Activated naive CD8-positive, alpha-beta T cell treated with anti-CD3 and anti-CD28 coated beads for 36 hours (primary cell): Measurements from ENCODE around the gene KIF2A. TPM values are rescaled to one million over a fixed set of nuclear protein-coding genes. Genes with fewer than 3 reads are reported as not detected.

Experiments used
- DNase-seq: peaks from one replicate; pipeline ENCODE4 v3.0.0; 2021
- H3K27ac Mint-ChIP-seq: one replicate; pipeline ENCODE4 v1.8.0; 2022; ENCODE audit warnings: mild to moderate bottlenecking, moderate library complexity, mixed read lengths
- H3K27me3 Mint-ChIP-seq: one replicate; pipeline ENCODE4 v1.8.0; 2022; ENCODE audit warnings: mild to moderate bottlenecking, mixed read lengths
- H3K36me3 Mint-ChIP-seq: one replicate; pipeline ENCODE4 v1.8.0; 2021; ENCODE audit warnings: mild to moderate bottlenecking, mixed read lengths
- H3K4me1 Mint-ChIP-seq: one replicate; pipeline ENCODE4 v1.8.0; 2021; ENCODE audit warnings: mixed read lengths
- H3K4me3 Mint-ChIP-seq: one replicate; pipeline ENCODE4 v1.8.0; 2022; ENCODE audit warnings: mild to moderate bottlenecking, moderate library complexity, mixed read lengths
- H3K9me3 Mint-ChIP-seq: one replicate; pipeline ENCODE4 v1.8.0; 2022; ENCODE audit warnings: mixed read lengths
- total RNA-seq, 2 experiments: library from RNA; stranded (reverse); gene quantifications; one replicate each; pipeline ENCODE4 v1.2.3, GENCODE V29; 2021

KIF2A gene
- total RNA-seq, 2 experiments from 2014 or later = 164 to 175 TPM

DNA sequence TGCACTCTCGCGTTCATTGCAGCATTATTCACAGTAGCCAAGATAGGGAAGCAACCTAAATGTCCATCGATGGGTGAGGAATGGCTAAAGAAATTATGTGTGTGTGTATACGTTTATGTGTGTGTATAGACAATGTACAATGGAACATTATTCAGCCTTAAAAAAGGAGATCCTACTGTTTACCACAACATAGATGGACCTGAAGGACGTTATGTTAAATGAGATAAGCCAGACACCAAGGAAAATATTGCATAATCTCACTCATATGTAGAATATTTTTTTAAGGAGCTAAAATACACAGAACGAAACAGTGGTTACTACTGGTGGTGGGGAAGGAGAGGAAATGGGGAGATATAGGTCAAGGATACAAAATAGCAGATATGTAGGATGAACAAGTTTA lies 2.4 kb downstream of the KIF2A start:
- peak overlapping the region; percentile 98 for H3K27ac Mint-ChIP-seq
- no peak for DNase-seq
- H3K4me3 Mint-ChIP-seq = peak overlapping the region; percentile 91
- no peaks in the 10 kb centered on the region for H3K9me3 Mint-ChIP-seq
- peaks cover 56% of the 10 kb centered on the region for H3K36me3 Mint-ChIP-seq
- H3K4me1 Mint-ChIP-seq = peaks cover 65% of the 10 kb centered on the region
- H3K27me3 Mint-ChIP-seq = no peaks in the 10 kb centered on the region

DNA sequence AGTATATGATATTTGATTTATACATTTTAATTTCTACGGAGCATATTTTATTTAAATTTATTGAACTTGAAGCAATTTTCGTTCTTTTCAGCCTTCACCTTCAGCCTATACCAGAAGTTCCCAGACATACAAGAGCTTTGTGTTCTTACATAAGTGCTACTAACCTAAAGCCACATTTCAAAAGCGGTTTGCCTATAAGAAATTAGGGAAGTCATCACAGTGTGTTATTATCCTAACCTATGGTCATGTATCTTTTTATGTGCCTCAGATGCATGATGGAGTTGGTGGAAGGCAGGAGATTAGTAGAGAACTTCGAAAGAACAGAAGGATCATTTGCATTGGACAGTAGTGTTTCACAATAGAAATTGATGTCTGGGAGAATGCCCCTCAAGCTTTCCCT lies 3.1 kb downstream of the KIF2A start:
- no peak for DNase-seq
- peak overlapping the region; percentile 49 for H3K4me3 Mint-ChIP-seq
- H3K27ac Mint-ChIP-seq = peak overlapping the region; percentile 34
- H3K27me3 Mint-ChIP-seq = no peaks in the 10 kb centered on the region
- H3K36me3 Mint-ChIP-seq = peaks cover 58% of the 10 kb centered on the region
- peaks cover 60% of the 10 kb centered on the region for H3K4me1 Mint-ChIP-seq
- H3K9me3 Mint-ChIP-seq = no peaks in the 10 kb centered on the region

- no peak overlapping the region for H3K4me3 Mint-ChIP-seq
- H3K27me3 Mint-ChIP-seq = no peaks in the 10 kb centered on the region
- peaks cover 65% of the 10 kb centered on the region for H3K4me1 Mint-ChIP-seq
- no peak for DNase-seq
- H3K9me3 Mint-ChIP-seq = no peaks in the 10 kb centered on the region
- H3K27ac Mint-ChIP-seq = peak overlapping the region; percentile 58
- peaks cover 65% of the 10 kb centered on the region for H3K36me3 Mint-ChIP-seq
Observed at GRCh38 chr5:62310426-62311143, 4.6 kb downstream of the KIF2A start.

- H3K27ac Mint-ChIP-seq = no peak overlapping the region
- H3K4me1 Mint-ChIP-seq = peaks cover 73% of the 10 kb centered on the region
- H3K27me3 Mint-ChIP-seq = no peaks in the 10 kb centered on the region
- no peaks in the 10 kb centered on the region for H3K9me3 Mint-ChIP-seq
- H3K4me3 Mint-ChIP-seq = no peak overlapping the region
- peaks cover 71% of the 10 kb centered on the region for H3K36me3 Mint-ChIP-seq
- no peak for DNase-seq
Observed at GRCh38 chr5:62312036-62312435, 6.0 kb downstream of the KIF2A start.

- Mint-ChIP-seq H3K36me3 (peaks cover 67% of the 10 kb centered on the region), H3K27ac (no peak overlapping the region), H3K4me3 (no peak overlapping the region), H3K27me3 (no peaks in the 10 kb centered on the region), H3K9me3 (no peaks in the 10 kb centered on the region), H3K4me1 (peaks cover 77% of the 10 kb centered on the region)
- no peak for DNase-seq
Observed at GRCh38 chr5:62312674-62313073, 6.7 kb downstream of the KIF2A start.

- H3K4me1 Mint-ChIP-seq = peaks cover 80% of the 10 kb centered on the region
- no peaks in the 10 kb centered on the region for H3K27me3 Mint-ChIP-seq
- no peak for DNase-seq
- H3K27ac Mint-ChIP-seq = no peak overlapping the region
- peaks cover 62% of the 10 kb centered on the region for H3K36me3 Mint-ChIP-seq
- H3K4me3 Mint-ChIP-seq = no peak overlapping the region
- no peaks in the 10 kb centered on the region for H3K9me3 Mint-ChIP-seq
Observed at GRCh38 chr5:62314213-62314830, 8.3 kb downstream of the KIF2A start.

DNA sequence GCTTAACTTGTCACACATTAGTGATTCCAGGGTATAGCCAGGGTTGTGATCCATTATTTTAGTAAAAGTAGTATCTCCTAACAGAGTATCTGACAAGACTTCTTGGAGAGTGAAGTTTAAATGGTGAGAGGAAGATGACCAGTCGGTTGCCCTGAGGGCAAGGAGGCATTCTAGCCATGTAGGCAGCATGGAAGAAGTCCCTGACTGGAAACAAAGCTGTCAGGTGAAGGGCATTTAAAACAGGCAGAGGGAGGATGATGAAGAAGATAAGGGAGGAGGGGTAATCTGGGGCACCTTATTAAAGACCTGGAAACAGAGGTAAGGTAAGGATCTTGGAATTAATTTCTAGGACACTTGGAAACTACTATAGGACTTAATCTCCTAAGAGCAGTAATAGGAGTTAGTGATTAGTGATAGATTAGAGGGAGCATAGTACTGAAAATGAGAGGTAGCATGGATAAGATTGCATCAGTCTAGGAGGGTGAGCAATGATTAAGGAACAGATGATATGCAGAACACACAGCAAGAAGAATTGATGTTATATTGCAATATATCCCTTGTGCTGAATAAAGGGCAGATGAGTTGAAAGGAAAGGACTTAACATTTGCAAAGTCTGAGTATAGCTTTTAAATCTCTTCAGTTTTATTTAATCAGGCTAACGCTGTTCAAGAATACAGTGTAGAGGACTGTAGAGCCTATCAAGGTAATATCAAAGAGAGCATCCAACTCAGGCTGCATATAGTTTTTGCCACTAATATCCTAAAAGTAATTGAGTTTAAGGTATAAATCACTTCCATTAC lies 9.6 kb downstream of the KIF2A start:
- Mint-ChIP-seq H3K9me3 (no peaks in the 10 kb centered on the region), H3K36me3 (peaks cover 51% of the 10 kb centered on the region), H3K27ac (peak overlapping the region; percentile 75), H3K4me1 (peaks cover 78% of the 10 kb centered on the region), H3K27me3 (no peaks in the 10 kb centered on the region), H3K4me3 (no peak overlapping the region)
- no peak for DNase-seq

- Mint-ChIP-seq H3K36me3 (peaks cover 50% of the 10 kb centered on the region), H3K4me3 (no peak overlapping the region), H3K4me1 (peaks cover 75% of the 10 kb centered on the region), H3K9me3 (no peaks in the 10 kb centered on the region), H3K27ac (no peak overlapping the region), H3K27me3 (no peaks in the 10 kb centered on the region)
- DNase-seq = no peak
Observed at GRCh38 chr5:62316176-62316502, 10.1 kb downstream of the KIF2A start.

- no peaks in the 10 kb centered on the region for H3K9me3 Mint-ChIP-seq
- peaks cover 65% of the 10 kb centered on the region for H3K4me1 Mint-ChIP-seq
- no peaks in the 10 kb centered on the region for H3K27me3 Mint-ChIP-seq
- no peak overlapping the region for H3K27ac Mint-ChIP-seq
- H3K36me3 Mint-ChIP-seq = peaks cover 52% of the 10 kb centered on the region
- DNase-seq = no peak
- H3K4me3 Mint-ChIP-seq = no peak overlapping the region
Observed at GRCh38 chr5:62317810-62318209, 11.8 kb downstream of the KIF2A start.

DNA sequence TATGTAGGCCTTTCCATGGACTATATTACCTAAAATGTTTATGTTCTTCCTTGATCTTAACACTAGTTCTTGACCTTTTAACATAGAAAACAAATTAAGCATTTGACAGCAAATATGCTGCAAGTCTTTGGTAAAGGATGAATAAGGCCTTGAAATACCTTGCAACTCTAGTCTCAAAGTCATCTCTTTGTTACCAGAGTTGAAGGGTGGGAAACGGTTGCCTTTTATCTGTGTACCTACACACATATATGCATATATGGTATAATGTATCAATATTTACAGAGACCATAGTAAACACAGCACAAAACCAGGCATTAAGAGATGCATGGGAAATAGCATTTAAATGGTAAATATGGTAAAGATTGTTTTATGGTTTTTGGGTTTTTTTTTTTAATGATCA lies 16.5 kb downstream of the KIF2A start:
- peaks cover 62% of the 10 kb centered on the region for H3K36me3 Mint-ChIP-seq
- no peak overlapping the region for H3K27ac Mint-ChIP-seq

DNA sequence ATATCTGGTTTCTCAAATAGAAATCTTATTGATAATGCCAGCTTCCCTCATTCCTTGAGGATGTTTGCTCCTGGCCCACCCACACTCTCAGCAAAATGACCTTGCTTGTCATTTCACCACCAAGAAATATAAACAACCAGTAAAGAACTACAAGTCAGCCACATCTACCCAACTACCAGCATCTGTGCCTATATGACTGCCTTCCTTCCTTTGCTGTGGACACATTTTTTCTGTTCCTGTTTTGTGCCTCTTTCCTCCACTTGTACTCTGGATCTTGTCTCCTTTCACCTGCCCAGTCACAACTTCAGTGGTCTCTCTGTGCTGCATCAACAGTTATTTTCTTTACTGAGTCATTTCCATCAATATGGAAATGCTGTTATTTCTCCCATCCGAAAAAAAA lies 20.3 kb downstream of the KIF2A start:
- peaks cover 48% of the 10 kb centered on the region for H3K36me3 Mint-ChIP-seq
- peak overlapping the region; percentile 11 for H3K27ac Mint-ChIP-seq
- H3K4me1 Mint-ChIP-seq = peaks cover 64% of the 10 kb centered on the region
- DNase-seq = no peak
- no peak overlapping the region for H3K4me3 Mint-ChIP-seq
- no peaks in the 10 kb centered on the region for H3K9me3 Mint-ChIP-seq
- no peaks in the 10 kb centered on the region for H3K27me3 Mint-ChIP-seq

More for the DNA sequence above, 16.5 kb downstream of the KIF2A start:
- Mint-ChIP-seq H3K9me3 (no peaks in the 10 kb centered on the region), H3K4me1 (peaks cover 67% of the 10 kb centered on the region), H3K4me3 (no peak overlapping the region), H3K27me3 (no peaks in the 10 kb centered on the region)
- DNase-seq = no peak

GRCh38 chr5:62326702-62327101 lies 20.7 kb downstream of the KIF2A start:
- peak overlapping the region; percentile 64 for H3K27ac Mint-ChIP-seq
- peaks cover 44% of the 10 kb centered on the region for H3K36me3 Mint-ChIP-seq
- no peak overlapping the region for H3K4me3 Mint-ChIP-seq
- H3K9me3 Mint-ChIP-seq = no peaks in the 10 kb centered on the region
- DNase-seq = no peak
- H3K27me3 Mint-ChIP-seq = no peaks in the 10 kb centered on the region
- H3K4me1 Mint-ChIP-seq = peaks cover 63% of the 10 kb centered on the region

DNA sequence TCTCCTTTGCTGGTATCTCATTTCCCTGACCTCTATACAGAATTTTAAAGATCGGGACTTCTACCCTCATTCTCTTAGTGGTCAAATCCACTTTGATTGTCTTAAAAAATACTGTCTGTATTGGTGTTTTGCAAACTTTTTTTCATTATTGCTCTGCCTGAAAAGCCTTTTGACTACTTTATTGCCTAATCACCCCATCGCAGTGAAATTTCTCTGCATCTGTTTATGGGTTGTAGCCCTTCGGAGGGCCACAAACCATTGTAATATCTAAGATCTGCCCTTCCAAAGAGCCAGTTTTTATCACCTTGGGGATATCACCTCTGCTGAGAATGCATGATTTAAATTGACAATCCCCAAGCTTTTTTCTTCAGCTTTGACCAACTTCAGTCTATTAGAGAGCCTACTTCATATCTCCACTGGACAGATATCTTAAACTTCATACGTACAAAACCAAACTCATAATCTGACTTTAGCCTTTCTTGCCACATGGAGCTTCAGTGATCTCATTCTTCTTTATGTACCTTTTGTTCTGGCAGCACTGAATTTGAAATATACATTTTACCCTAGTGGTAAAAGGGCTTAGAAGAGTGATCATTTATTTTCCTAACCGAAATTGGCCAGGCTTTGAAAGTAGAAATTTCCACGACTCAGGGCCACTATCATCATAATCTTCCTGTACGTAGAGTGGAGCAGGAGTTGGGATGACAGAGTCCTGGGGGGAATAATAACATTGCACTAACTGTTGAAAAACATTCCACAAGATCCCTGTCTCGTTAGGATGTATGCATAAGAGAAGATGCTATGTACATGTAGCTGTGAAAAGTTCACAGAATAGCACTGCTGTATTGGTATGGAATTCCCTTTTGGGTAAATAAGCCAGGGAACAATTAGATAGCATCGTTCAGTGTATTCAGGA lies 21.4 kb downstream of the KIF2A start:
- no peak overlapping the region for H3K4me3 Mint-ChIP-seq
- peak overlapping the region; percentile 64 for H3K27ac Mint-ChIP-seq
- H3K4me1 Mint-ChIP-seq = peaks cover 63% of the 10 kb centered on the region

GRCh38 chr5:62328772-62329491 lies 22.9 kb downstream of the KIF2A start:
- H3K27ac Mint-ChIP-seq = no peak overlapping the region
- H3K4me1 Mint-ChIP-seq = peaks cover 72% of the 10 kb centered on the region
- H3K27me3 Mint-ChIP-seq = no peaks in the 10 kb centered on the region
- H3K9me3 Mint-ChIP-seq = no peaks in the 10 kb centered on the region
- no peak for DNase-seq
- H3K36me3 Mint-ChIP-seq = peaks cover 42% of the 10 kb centered on the region
- no peak overlapping the region for H3K4me3 Mint-ChIP-seq

More for the DNA sequence above, 21.4 kb downstream of the KIF2A start:
- Mint-ChIP-seq H3K9me3 (no peaks in the 10 kb centered on the region), H3K27me3 (no peaks in the 10 kb centered on the region), H3K36me3 (peaks cover 40% of the 10 kb centered on the region)
- DNase-seq = no peak
